WTC11 (cell line): ENCODE data around the gene FLT1. TPM values are rescaled to one million over a fixed set of nuclear protein-coding genes. Genes with fewer than 3 reads are reported as not detected.

Source experiments
- ATAC-seq: fragments of 200-7000 bp; cut with Tn5 transposase; 2 replicates; pipeline ENCODE4 v1.10.0; 2021; ENCODE audit warnings: mild to moderate bottlenecking, moderate library complexity
- CTCF ChIA-PET: fragments of 300-600 bp; sonication (Branson Sonifier 250); formaldehyde crosslinking; loops from one replicate; lab custom pipeline; 2021; ENCODE audit warnings: antibody characterized with exemption; lab: Charles Lee
- POLR2A ChIA-PET: fragments of 350-600 bp; sonication (Branson Sonifier 250); formaldehyde crosslinking; loops from one replicate; lab custom pipeline; 2021; ENCODE audit warnings: antibody characterized with exemption; lab: Charles Lee
- DNase-seq: peaks from one replicate; pipeline ENCODE4 v3.0.0; 2021; ENCODE audit warnings: low spot score
- H3K27ac Mint-ChIP-seq: 2 replicates; pipeline ENCODE4 v1.8.0; 2021; ENCODE audit warnings: mixed read lengths
- H3K27me3 Mint-ChIP-seq: 2 replicates; pipeline ENCODE4 v1.8.0; 2021; ENCODE audit warnings: low read depth, mild to moderate bottlenecking, moderate library complexity, mixed read lengths
- H3K36me3 Mint-ChIP-seq: 2 replicates; pipeline ENCODE4 v1.8.0; 2021; ENCODE audit warnings: mixed read lengths
- H3K4me1 Mint-ChIP-seq: 2 replicates; pipeline ENCODE4 v1.8.0; 2022; ENCODE audit warnings: mixed read lengths
- H3K4me3 Mint-ChIP-seq: 2 replicates; pipeline ENCODE4 v1.8.0; 2021; ENCODE audit warnings: mild to moderate bottlenecking, moderate library complexity, mixed read lengths
- H3K9me3 Mint-ChIP-seq: 2 replicates; pipeline ENCODE4 v1.8.0; 2021; ENCODE audit warnings: mixed read lengths
- ELF4 ChIP-seq: sonication (generic); formaldehyde crosslinking; IDR thresholded peaks from 2 replicates; pipeline ENCODE4 v1.8.1; 2022; ENCODE audit warnings: low read depth, mild to moderate bottlenecking, moderate library complexity, missing genetic modification reagents
- EMX1 ChIP-seq: fragments of 250-450 bp; sonication (Bioruptor Pico); IDR thresholded peaks from 2 replicates; pipeline ENCODE4 v1.8.0; 2021; ENCODE audit warnings: mild to moderate bottlenecking
- NR2C2 ChIP-seq: sonication (generic); formaldehyde crosslinking; IDR thresholded peaks from 2 replicates; pipeline ENCODE4 v1.8.0; 2022; ENCODE audit warnings: mild to moderate bottlenecking, missing genetic modification reagents
- SMAD3 ChIP-seq: sonication (generic); formaldehyde crosslinking; IDR thresholded peaks from 2 replicates; pipeline ENCODE4 v1.8.0; 2022; ENCODE audit warnings: missing genetic modification reagents, mild to moderate bottlenecking, borderline replicate concordance
- SMAD4 ChIP-seq: sonication (generic); formaldehyde crosslinking; IDR thresholded peaks from 2 replicates; pipeline ENCODE4 v1.8.0; 2022; ENCODE audit warnings: mild to moderate bottlenecking, missing genetic modification reagents
- ZNF121 ChIP-seq: sonication (generic); formaldehyde crosslinking; IDR thresholded peaks from 2 replicates; pipeline ENCODE4 v1.8.0; 2023; ENCODE audit warnings: missing genetic modification reagents
- ZNF317 ChIP-seq: sonication (generic); formaldehyde crosslinking; IDR thresholded peaks from 2 replicates; pipeline ENCODE4 v1.8.1; 2023; ENCODE audit warnings: low read depth, mild to moderate bottlenecking, moderate library complexity, missing genetic modification reagents, borderline replicate concordance
- total RNA-seq: library from RNA; stranded (reverse); gene quantifications from 3 replicates; pipeline ENCODE4 v1.2.3, GENCODE V29; 2021
- TF ChIP-seq, protein P1 (sequence below): sonication (generic); formaldehyde crosslinking; IDR thresholded peaks from 2 replicates; pipeline ENCODE4 v1.8.0; 2022; ENCODE audit warnings: missing genetic modification reagents
- TF ChIP-seq, protein P2 (sequence below): sonication (generic); formaldehyde crosslinking; IDR thresholded peaks from 2 replicates; pipeline ENCODE4 v1.8.0; 2022; ENCODE audit warnings: mild to moderate bottlenecking, missing genetic modification reagents
- TF ChIP-seq, protein P3 (sequence below): fragments of 250-450 bp; sonication (Bioruptor Pico); IDR thresholded peaks from 2 replicates; pipeline ENCODE4 v2.1.2; 2022; ENCODE audit warnings: mild to moderate bottlenecking, moderate library complexity
- TF ChIP-seq, protein P4 (sequence below): sonication (generic); formaldehyde crosslinking; IDR thresholded peaks from 2 replicates; pipeline ENCODE4 v1.8.0; 2022; ENCODE audit warnings: mild to moderate bottlenecking, missing genetic modification reagents
- TF ChIP-seq, protein P5 (sequence below): sonication (generic); formaldehyde crosslinking; conservative IDR thresholded peaks from 2 replicates; pipeline ENCODE4 v1.8.1; 2023; ENCODE audit warnings: mild to moderate bottlenecking, low read depth, missing genetic modification reagents, moderate library complexity
- TF ChIP-seq, protein P6 (sequence below): sonication (generic); formaldehyde crosslinking; IDR thresholded peaks from 2 replicates; pipeline ENCODE4 v1.8.1; 2023; ENCODE audit warnings: mild to moderate bottlenecking, missing genetic modification reagents, moderate library complexity

Gene FLT1
- total RNA-seq, 1 experiment from 2014 or later = 66.3 TPM

DNA sequence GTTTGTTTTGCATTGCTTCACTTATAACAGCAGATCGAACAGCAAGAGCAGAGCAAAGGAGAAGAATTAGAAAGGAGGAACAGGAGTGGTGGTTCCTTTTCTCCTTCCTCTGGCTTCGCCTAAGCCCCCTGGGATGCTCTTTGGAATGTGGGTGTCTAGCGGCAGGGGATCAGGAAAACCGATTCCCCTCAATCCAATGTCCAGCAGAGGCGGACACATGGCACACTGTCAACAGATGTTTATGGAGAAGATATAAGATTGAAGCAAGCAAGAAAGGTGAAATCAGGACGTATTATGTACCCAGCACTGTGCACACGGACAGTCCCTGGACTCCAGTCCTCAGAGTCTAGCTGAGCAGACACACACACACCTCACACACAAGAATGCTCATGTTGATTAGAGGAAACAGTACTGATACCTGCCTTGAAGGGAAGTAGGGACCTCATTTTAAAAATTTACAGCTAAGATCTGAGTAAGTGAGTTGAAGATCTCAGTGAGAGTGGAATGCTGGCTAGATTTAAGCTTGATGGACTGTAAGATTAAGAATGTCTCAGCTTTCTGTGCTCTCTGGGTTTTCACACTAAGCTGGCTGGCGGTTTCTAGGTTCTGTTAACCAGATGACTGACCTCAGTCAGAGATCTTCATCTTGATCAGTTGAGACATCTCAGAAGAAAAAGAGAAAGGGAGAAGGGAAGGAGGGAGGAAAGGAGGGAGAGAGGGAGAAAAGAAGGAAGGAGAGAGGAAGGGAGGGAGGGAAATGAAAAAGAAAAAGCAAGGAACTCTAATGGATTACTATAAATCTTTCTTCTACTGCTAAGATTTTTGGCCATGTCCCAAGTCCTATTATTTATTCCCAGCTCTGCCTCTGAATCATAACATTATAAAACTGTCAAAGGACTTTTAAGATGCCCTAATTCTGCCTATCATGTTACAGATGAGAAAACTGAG, 44.8 kb downstream of the FLT1 start:
- ATAC-seq (no peak), DNase-seq (no peak)
- Mint-ChIP-seq H3K27ac (peak overlapping the region; percentile 93), H3K36me3 (peaks cover 75% of the 10 kb centered on the region), H3K4me1 (peaks cover 52% of the 10 kb centered on the region), H3K4me3 (no peak overlapping the region), H3K9me3 (peaks cover 34% of the 10 kb centered on the region), H3K27me3 (no peaks in the 10 kb centered on the region)
- ChIA-PET CTCF (interaction anchor here (1.5 kb wide), 1 partner anchor 11 kb away, joined by 3 read pairs; no protein-coding TSS in a partner anchor), POLR2A (interaction anchor here (1.4 kb wide), 1 partner anchor 11 kb away, joined by 4 read pairs; no protein-coding TSS in a partner anchor)
- TF ChIP-seq, protein P1, sequence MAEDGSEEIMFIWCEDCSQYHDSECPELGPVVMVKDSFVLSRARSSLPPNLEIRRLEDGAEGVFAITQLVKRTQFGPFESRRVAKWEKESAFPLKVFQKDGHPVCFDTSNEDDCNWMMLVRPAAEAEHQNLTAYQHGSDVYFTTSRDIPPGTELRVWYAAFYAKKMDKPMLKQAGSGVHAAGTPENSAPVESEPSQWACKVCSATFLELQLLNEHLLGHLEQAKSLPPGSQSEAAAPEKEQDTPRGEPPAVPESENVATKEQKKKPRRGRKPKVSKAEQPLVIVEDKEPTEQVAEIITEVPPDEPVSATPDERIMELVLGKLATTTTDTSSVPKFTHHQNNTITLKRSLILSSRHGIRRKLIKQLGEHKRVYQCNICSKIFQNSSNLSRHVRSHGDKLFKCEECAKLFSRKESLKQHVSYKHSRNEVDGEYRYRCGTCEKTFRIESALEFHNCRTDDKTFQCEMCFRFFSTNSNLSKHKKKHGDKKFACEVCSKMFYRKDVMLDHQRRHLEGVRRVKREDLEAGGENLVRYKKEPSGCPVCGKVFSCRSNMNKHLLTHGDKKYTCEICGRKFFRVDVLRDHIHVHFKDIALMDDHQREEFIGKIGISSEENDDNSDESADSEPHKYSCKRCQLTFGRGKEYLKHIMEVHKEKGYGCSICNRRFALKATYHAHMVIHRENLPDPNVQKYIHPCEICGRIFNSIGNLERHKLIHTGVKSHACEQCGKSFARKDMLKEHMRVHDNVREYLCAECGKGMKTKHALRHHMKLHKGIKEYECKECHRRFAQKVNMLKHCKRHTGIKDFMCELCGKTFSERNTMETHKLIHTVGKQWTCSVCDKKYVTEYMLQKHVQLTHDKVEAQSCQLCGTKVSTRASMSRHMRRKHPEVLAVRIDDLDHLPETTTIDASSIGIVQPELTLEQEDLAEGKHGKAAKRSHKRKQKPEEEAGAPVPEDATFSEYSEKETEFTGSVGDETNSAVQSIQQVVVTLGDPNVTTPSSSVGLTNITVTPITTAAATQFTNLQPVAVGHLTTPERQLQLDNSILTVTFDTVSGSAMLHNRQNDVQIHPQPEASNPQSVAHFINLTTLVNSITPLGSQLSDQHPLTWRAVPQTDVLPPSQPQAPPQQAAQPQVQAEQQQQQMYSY (CRISPR knock-in tag) = no peak
- TF ChIP-seq, protein P2, sequence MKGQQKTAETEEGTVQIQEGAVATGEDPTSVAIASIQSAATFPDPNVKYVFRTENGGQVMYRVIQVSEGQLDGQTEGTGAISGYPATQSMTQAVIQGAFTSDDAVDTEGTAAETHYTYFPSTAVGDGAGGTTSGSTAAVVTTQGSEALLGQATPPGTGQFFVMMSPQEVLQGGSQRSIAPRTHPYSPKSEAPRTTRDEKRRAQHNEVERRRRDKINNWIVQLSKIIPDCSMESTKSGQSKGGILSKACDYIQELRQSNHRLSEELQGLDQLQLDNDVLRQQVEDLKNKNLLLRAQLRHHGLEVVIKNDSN (CRISPR knock-in tag) = no peak
- TF ChIP-seq, protein P3, sequence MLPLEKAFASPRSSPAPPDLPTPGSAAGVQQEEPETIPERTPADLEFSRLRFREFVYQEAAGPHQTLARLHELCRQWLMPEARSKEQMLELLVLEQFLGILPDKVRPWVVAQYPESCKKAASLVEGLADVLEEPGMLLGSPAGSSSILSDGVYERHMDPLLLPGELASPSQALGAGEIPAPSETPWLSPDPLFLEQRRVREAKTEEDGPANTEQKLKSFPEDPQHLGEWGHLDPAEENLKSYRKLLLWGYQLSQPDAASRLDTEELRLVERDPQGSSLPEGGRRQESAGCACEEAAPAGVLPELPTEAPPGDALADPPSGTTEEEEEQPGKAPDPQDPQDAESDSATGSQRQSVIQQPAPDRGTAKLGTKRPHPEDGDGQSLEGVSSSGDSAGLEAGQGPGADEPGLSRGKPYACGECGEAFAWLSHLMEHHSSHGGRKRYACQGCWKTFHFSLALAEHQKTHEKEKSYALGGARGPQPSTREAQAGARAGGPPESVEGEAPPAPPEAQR (CRISPR knock-in tag) = no peak
- TF ChIP-seq EMX1 (CRISPR knock-in tag) (no peak), ZNF317 (no peak), SMAD4 (CRISPR knock-in tag) (no peak)
- TF ChIP-seq, protein P4, sequence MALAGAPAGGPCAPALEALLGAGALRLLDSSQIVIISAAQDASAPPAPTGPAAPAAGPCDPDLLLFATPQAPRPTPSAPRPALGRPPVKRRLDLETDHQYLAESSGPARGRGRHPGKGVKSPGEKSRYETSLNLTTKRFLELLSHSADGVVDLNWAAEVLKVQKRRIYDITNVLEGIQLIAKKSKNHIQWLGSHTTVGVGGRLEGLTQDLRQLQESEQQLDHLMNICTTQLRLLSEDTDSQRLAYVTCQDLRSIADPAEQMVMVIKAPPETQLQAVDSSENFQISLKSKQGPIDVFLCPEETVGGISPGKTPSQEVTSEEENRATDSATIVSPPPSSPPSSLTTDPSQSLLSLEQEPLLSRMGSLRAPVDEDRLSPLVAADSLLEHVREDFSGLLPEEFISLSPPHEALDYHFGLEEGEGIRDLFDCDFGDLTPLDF (CRISPR knock-in tag) = no peak

DNA sequence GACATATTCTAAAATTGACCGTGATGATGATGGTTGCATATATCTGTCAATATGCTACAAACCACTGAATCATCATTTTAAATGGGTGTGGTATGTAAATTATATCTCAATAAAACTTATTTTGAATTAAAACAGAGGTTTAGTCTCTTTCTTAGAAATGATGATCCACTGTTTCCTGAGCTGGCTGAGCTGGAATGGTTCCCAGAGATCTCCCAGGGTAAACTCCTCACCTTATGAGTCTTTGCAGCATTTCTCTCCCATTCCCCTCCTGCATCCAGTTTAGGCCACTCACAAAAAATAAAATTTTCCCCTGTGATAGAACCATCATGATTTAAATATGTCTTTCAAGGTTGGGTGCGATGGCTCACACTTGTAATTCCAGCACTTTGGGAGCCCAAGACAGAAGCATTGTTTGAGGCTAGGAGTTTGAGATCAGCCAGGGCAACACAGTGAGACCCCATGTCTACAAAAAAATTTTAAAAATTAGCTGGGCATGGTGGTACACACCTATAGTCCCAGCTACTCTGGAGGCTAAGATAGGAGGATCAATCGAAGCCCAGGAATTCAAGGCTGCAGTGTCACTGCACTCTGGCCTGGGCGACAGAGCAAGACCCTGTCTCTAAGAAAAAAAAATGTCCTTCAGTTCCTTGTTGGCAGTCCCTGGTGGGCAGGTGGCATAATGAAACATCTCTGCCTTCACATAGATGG, 46.1 kb downstream of the FLT1 start:
- Mint-ChIP-seq H3K4me1 (peaks cover 40% of the 10 kb centered on the region), H3K27ac (no peak overlapping the region), H3K4me3 (no peak overlapping the region), H3K36me3 (peaks cover 81% of the 10 kb centered on the region), H3K9me3 (peaks cover 39% of the 10 kb centered on the region), H3K27me3 (no peaks in the 10 kb centered on the region)
- no peak for TF ChIP-seq ZNF317
- TF ChIP-seq ZNF121 (CRISPR knock-in tag) = peak; percentile 90
- no peak for TF ChIP-seq NR2C2 (CRISPR knock-in tag)
- TF ChIP-seq, protein P5, sequence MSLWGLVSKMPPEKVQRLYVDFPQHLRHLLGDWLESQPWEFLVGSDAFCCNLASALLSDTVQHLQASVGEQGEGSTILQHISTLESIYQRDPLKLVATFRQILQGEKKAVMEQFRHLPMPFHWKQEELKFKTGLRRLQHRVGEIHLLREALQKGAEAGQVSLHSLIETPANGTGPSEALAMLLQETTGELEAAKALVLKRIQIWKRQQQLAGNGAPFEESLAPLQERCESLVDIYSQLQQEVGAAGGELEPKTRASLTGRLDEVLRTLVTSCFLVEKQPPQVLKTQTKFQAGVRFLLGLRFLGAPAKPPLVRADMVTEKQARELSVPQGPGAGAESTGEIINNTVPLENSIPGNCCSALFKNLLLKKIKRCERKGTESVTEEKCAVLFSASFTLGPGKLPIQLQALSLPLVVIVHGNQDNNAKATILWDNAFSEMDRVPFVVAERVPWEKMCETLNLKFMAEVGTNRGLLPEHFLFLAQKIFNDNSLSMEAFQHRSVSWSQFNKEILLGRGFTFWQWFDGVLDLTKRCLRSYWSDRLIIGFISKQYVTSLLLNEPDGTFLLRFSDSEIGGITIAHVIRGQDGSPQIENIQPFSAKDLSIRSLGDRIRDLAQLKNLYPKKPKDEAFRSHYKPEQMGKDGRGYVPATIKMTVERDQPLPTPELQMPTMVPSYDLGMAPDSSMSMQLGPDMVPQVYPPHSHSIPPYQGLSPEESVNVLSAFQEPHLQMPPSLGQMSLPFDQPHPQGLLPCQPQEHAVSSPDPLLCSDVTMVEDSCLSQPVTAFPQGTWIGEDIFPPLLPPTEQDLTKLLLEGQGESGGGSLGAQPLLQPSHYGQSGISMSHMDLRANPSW (CRISPR knock-in tag) = no peak
- TF ChIP-seq ELF4 (CRISPR knock-in tag) = no peak
- TF ChIP-seq, protein P6, sequence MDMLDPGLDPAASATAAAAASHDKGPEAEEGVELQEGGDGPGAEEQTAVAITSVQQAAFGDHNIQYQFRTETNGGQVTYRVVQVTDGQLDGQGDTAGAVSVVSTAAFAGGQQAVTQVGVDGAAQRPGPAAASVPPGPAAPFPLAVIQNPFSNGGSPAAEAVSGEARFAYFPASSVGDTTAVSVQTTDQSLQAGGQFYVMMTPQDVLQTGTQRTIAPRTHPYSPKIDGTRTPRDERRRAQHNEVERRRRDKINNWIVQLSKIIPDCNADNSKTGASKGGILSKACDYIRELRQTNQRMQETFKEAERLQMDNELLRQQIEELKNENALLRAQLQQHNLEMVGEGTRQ (CRISPR knock-in tag) = no peak
- no peak for TF ChIP-seq SMAD3
- CTCF ChIA-PET = interaction anchor here (1.5 kb wide), 1 partner anchor 10 kb away, joined by 3 read pairs; no protein-coding TSS in a partner anchor
- no peak for ATAC-seq
- POLR2A ChIA-PET = no interaction called here
- no peak for DNase-seq
